OCI-LY3 (cell line): Measurements from ENCODE around the gene AASDHPPT.

Source experiments
- H2AFZ ChIP-seq: fragments of 200-600, 300-600 bp; shearing (Covaris generic); 2 replicates; pipeline ENCODE4 v1.6.0; 2014; ENCODE audit warnings: antibody characterized with exemption, low read depth, low read length
- H3K27ac ChIP-seq: fragments of 200-600, 300-600 bp; sonication (generic); 2 replicates; pipeline ENCODE4 v1.5.1; 2014; ENCODE audit warnings: mild to moderate bottlenecking, low read length, moderate library complexity, mixed read lengths
- H3K27me3 ChIP-seq: fragments of 200-600, 300-600 bp; sonication (generic); 2 replicates; pipeline ENCODE4 v1.6.1; 2014; ENCODE audit warnings: low read depth, low read length, mixed read lengths
- H3K36me3 ChIP-seq: fragments of 200-600, 300-600 bp; sonication (generic); replicated peaks from 2 replicates; pipeline ENCODE3; 2014; ENCODE audit warnings: low read depth, low read length, mixed read lengths
- H3K4me1 ChIP-seq: fragments of 300-600, 200-600 bp; sonication (generic); 2 replicates; pipeline ENCODE4 v1.6.1; 2014; ENCODE audit warnings: low read length, mixed read lengths
- H3K4me2 ChIP-seq: fragments of 200-600, 300-600 bp; sonication (generic); 2 replicates; pipeline ENCODE4 v1.6.1; 2014; ENCODE audit warnings: low read length, mixed read lengths
- H3K4me3 ChIP-seq: fragments of 300-600, 200-600 bp; sonication (generic); 2 replicates; pipeline ENCODE4 v1.5.1; 2014; ENCODE audit warnings: antibody characterized with exemption, mild to moderate bottlenecking, low read length, moderate library complexity
- H3K79me2 ChIP-seq: fragments of 300-600, 200-600 bp; shearing (Covaris generic); 2 replicates; pipeline ENCODE4 v1.6.1; 2014; ENCODE audit warnings: mild to moderate bottlenecking, low read length, mixed read lengths
- H3K9ac ChIP-seq: fragments of 300-600, 200-600 bp; shearing (Covaris generic); 2 replicates; pipeline ENCODE4 v1.6.0; 2014; ENCODE audit warnings: mild to moderate bottlenecking, low read length, moderate library complexity
- H3K9me3 ChIP-seq: fragments of 200-600, 300-600 bp; shearing (Covaris generic); 2 replicates; pipeline ENCODE4 v1.6.1; 2014; ENCODE audit warnings: low read length, mixed read lengths; ENCODE audit not compliant: insufficient read depth
- H4K20me1 ChIP-seq: fragments of 200-600, 300-600 bp; sonication (generic); 2 replicates; pipeline ENCODE4 v1.6.1; 2016; ENCODE audit warnings: low read length, mixed read lengths; ENCODE audit not compliant: insufficient read depth
- EZH2phosphoT487 ChIP-seq: fragments of 200-600 bp; shearing (Covaris generic); IDR thresholded peaks from 2 replicates; pipeline ENCODE4 v1.6.1; 2018; ENCODE audit warnings: antibody characterized with exemption, mixed run types, low read depth
- TF ChIP-seq, protein P1 (sequence below): fragments of 200-600, 300-600 bp; sonication (generic); IDR thresholded peaks from 2 replicates; pipeline ENCODE4 v1.5.1; 2014; ENCODE audit warnings: antibody characterized with exemption, low read length, low read depth

AASDHPPT gene

DNA sequence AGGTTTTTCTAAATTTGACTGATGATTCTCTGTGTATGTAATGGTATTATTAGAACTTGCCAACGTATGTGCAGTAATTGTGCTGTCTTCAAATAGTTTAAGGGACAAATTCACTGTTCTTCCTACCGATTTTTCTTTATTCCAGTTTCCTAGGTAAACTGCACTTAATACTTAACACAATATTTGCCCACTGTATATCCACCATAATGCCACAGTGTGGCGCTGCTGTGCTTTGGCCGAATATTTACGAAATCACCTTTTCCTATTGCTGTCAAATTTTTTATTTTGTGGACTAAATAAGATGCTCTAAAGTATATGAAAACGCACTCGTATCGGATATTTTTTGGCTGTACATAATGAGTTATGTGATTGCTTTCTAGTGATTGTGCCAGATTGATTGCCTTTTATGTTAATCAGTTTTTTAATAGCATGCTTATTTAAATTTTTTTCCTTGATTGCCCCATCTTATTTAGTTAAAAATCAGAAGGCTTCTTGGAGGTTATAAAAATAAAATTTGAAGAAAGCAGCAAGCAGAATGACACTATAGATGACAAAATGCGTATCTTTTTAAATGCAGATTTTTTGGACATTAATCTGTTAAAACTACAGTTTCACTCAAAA is 10.5 kb downstream of the AASDHPPT start:
- H3K27me3 ChIP-seq = no peaks in the 10 kb centered on the region
- H3K36me3 ChIP-seq = peaks cover 26% of the 10 kb centered on the region
- 0 out of 2 replicates have a peak overlapping the region, but pooled peaks have one; percentile 45 for H3K4me2 ChIP-seq
- H3K79me2 ChIP-seq = peaks cover 60% of the 10 kb centered on the region
- H2AFZ ChIP-seq = no peak overlapping the region
- no peak overlapping the region for H3K4me3 ChIP-seq
- H4K20me1 ChIP-seq = peaks cover 11% of the 10 kb centered on the region; the same call in 1 of the 2 replicates
- no peak overlapping the region for H3K9ac ChIP-seq
- TF ChIP-seq, protein P1, sequence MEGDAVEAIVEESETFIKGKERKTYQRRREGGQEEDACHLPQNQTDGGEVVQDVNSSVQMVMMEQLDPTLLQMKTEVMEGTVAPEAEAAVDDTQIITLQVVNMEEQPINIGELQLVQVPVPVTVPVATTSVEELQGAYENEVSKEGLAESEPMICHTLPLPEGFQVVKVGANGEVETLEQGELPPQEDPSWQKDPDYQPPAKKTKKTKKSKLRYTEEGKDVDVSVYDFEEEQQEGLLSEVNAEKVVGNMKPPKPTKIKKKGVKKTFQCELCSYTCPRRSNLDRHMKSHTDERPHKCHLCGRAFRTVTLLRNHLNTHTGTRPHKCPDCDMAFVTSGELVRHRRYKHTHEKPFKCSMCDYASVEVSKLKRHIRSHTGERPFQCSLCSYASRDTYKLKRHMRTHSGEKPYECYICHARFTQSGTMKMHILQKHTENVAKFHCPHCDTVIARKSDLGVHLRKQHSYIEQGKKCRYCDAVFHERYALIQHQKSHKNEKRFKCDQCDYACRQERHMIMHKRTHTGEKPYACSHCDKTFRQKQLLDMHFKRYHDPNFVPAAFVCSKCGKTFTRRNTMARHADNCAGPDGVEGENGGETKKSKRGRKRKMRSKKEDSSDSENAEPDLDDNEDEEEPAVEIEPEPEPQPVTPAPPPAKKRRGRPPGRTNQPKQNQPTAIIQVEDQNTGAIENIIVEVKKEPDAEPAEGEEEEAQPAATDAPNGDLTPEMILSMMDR = peak; percentile 82
- no peak for TF ChIP-seq EZH2phosphoT487
- no peak overlapping the region for H3K27ac ChIP-seq
- peaks cover 20% of the 10 kb centered on the region for H3K4me1 ChIP-seq
- H3K9me3 ChIP-seq = no peaks in the 10 kb centered on the region

DNA sequence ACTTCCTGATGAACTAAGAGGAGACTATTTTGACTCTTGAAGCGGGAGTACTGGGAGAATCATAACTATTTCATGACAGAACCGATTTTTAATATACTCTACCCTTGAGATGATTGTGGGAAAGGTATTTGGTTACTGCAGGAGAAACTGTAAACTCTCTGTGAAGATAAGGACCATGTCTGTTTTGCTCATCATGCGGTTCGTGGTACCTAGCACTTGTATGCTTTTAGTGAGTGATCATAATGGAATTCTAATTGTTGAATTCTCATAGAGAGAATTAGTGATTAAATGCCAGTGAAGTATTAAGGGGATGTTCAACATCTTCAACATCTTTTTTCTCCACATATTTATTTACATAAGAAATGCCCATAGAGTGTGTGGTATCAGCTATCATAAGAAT is 11.4 kb downstream of the AASDHPPT start:
- Histone ChIP-seq H3K9ac (no peak overlapping the region), H3K4me3 (no peak overlapping the region), H3K9me3 (no peaks in the 10 kb centered on the region), H3K79me2 (peaks cover 58% of the 10 kb centered on the region), H3K36me3 (peaks cover 27% of the 10 kb centered on the region), H2AFZ (no peak overlapping the region), H3K4me2 (no peak overlapping the region), H4K20me1 (peaks cover 11% of the 10 kb centered on the region; the same call in 1 of the 2 replicates), H3K4me1 (peaks cover 20% of the 10 kb centered on the region), H3K27ac (no peak overlapping the region), H3K27me3 (no peaks in the 10 kb centered on the region)
- TF ChIP-seq, protein P1 = no peak
- no peak for TF ChIP-seq EZH2phosphoT487

DNA sequence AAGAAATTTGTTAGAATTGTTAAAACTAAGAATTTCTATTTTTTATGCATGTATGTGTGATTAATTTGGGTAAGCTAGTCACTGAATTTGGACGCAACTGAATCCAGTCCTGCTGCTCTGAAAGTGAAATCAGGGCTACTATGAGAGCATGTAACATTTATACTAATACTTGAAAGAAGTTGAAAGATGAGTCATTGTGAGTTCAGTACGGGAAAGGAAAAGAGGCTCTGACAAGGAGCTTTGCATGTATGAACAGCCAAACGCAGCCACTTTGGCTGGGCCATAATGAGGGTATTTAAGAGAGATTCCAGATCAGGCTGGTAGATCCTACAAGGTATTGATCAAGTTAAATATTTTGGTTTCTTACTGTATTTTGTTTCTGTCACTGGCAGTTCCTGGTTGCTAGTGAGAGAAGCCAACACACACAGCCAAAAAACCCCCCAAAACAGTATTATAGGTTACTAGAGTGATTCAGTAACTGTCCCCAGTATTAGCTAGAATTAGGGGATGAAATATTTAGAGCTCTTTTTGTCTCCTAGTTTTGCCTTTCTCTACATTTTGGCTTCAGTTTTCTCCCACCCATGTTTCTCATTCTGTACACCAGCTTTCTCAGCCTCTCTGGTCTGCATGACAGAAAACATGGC is 14.1 kb downstream of the AASDHPPT start:
- H3K79me2 ChIP-seq = peaks cover 44% of the 10 kb centered on the region
- H3K27ac ChIP-seq = peak overlapping the region; percentile 35; the same call in 1 of the 2 replicates
- H3K36me3 ChIP-seq = peaks cover 38% of the 10 kb centered on the region
- peaks cover 20% of the 10 kb centered on the region for H3K4me1 ChIP-seq
- no peak overlapping the region for H2AFZ ChIP-seq
- H3K4me2 ChIP-seq = peak overlapping the region; percentile 14; the same call in 1 of the 2 replicates
- H3K4me3 ChIP-seq = no peak overlapping the region
- TF ChIP-seq, protein P1 = no peak
- TF ChIP-seq EZH2phosphoT487 = no peak
- H3K9me3 ChIP-seq = no peaks in the 10 kb centered on the region
- no peak overlapping the region for H3K9ac ChIP-seq
- H4K20me1 ChIP-seq = peaks cover 11% of the 10 kb centered on the region; the same call in 1 of the 2 replicates
- H3K27me3 ChIP-seq = no peaks in the 10 kb centered on the region

DNA sequence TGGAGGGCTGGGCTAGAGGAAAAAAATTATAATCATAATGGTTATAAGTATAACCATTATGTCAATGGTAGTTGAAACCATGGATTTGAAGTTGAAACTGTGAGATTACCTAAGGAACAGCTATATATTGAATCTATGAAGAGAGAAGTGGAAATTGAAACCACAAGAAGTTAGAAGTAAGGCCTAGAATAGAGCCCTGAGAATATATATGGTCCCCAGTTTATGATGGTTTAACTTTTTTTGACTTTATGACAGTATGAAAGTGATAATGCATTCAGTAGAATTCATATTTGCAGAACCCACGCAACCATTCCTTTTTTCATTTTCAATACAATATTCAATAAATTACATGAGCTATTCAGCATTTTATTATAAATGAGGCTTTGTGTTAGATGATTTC is 15.0 kb downstream of the AASDHPPT start:
- H3K9ac ChIP-seq = no peak overlapping the region
- H3K4me3 ChIP-seq = no peak overlapping the region
- no peak overlapping the region for H2AFZ ChIP-seq
- no peak overlapping the region for H3K27ac ChIP-seq
- H3K79me2 ChIP-seq = peaks cover 37% of the 10 kb centered on the region
- H3K27me3 ChIP-seq = no peaks in the 10 kb centered on the region
- H3K36me3 ChIP-seq = peaks cover 46% of the 10 kb centered on the region
- H3K4me2 ChIP-seq = no peak overlapping the region
- H3K9me3 ChIP-seq = no peaks in the 10 kb centered on the region
- peaks cover 19% of the 10 kb centered on the region for H3K4me1 ChIP-seq
- peaks cover 11% of the 10 kb centered on the region; the same call in 1 of the 2 replicates for H4K20me1 ChIP-seq
- TF ChIP-seq EZH2phosphoT487 = no peak
